PFSK-1 (cell line): ENCODE results near the gene GALNTL6.

Experiments used
- FOXP2 ChIP-seq: optimal IDR thresholded peaks from 2 replicates; pipeline ENCODE3; 2011; ENCODE audit warnings: borderline replicate concordance, control low read depth, inconsistent platforms; ENCODE audit not compliant: insufficient read depth; ENCODE audit errors: extremely low read length, extremely low read depth
- POLR2AphosphoS5 ChIP-seq: IDR thresholded peaks from 2 replicates; pipeline ENCODE4 v1.6.1; 2012; ENCODE audit warnings: low read depth, mild to moderate bottlenecking, control low read depth, low read length, moderate library complexity
- REST ChIP-seq, 2 experiments: IDR thresholded peaks; 2 replicates each; pipeline versions ENCODE4 v1.6.1 to v1.8.0; 2011 to 2012; ENCODE audit warnings: low read depth in 2 of 2, low read length in 2 of 2, control low read depth in 1 of 2, inconsistent platforms in 1 of 2, mild to moderate bottlenecking in 1 of 2, moderate library complexity in 1 of 2; ENCODE audit not compliant: insufficient read depth in 1 of 2
- SIN3A ChIP-seq: IDR thresholded peaks from 2 replicates; pipeline ENCODE4 v1.6.1; 2012; ENCODE audit warnings: mild to moderate bottlenecking, low read length, moderate library complexity, borderline replicate concordance; ENCODE audit not compliant: insufficient read depth
- TAF1 ChIP-seq: IDR thresholded peaks from 2 replicates; pipeline ENCODE4 v1.6.1; 2012; ENCODE audit warnings: low read length, control low read depth, borderline replicate concordance; ENCODE audit not compliant: insufficient read depth

GALNTL6 gene

GRCh38 chr4:173051232-173051631, 1238.0 kb downstream of the GALNTL6 start:
- TF ChIP-seq POLR2AphosphoS5: no peak
- no peak for TF ChIP-seq SIN3A
- no peak for TF ChIP-seq FOXP2
- no peak for TF ChIP-seq REST (IDR thresholded peaks at IDR 0.05; ENCODE audit: insufficient read depth in 1 of 2, low read depth in 2 of 2, low read length in 2 of 2)
- no peak for TF ChIP-seq TAF1

- TF ChIP-seq FOXP2 (no peak), TAF1 (no peak), SIN3A (no peak), REST (IDR thresholded peaks at IDR 0.05; ENCODE audit: insufficient read depth in 1 of 2, low read depth in 2 of 2, low read length in 2 of 2) (no peak), POLR2AphosphoS5 (no peak)
Observed at GRCh38 chr4:173051716-173052115, 1238.5 kb downstream of the GALNTL6 start.

GRCh38 chr4:173052439-173052838, 1239.2 kb downstream of the GALNTL6 start:
- TF ChIP-seq TAF1 (no peak), REST (IDR thresholded peaks at IDR 0.05; ENCODE audit: insufficient read depth in 1 of 2, low read depth in 2 of 2, low read length in 2 of 2) (no peak), POLR2AphosphoS5 (no peak), SIN3A (no peak), FOXP2 (no peak)

GRCh38 chr4:173056271-173056670, 1243.1 kb downstream of the GALNTL6 start:
- TF ChIP-seq TAF1 (no peak), REST (IDR thresholded peaks at IDR 0.05; ENCODE audit: insufficient read depth in 1 of 2, low read depth in 2 of 2, low read length in 2 of 2) (no peak), FOXP2 (no peak), SIN3A (no peak), POLR2AphosphoS5 (no peak)

DNA sequence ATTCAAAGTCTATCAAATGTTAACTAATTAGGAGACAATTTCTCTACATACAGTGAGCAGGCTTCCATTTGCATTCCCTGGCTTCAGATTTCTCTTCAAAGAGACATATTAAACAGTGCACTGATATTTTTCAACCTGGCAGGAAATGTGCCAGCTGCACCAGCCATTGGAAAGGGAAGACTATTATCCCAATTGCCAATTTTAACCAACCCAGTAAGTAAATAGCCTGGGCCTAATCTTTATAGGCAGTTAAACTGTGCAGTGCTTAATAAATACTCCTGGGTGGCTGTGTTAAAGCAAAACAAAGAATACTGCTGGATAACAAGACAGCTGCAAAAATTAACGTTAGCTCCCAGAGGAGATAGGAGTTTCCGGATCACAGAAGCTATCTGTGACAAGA, 1243.5 kb downstream of the GALNTL6 start:
- TF ChIP-seq TAF1: no peak
- no peak for TF ChIP-seq REST (IDR thresholded peaks at IDR 0.05; ENCODE audit: insufficient read depth in 1 of 2, low read depth in 2 of 2, low read length in 2 of 2)
- TF ChIP-seq POLR2AphosphoS5: no peak
- no peak for TF ChIP-seq FOXP2
- TF ChIP-seq SIN3A: no peak
